HEK293 (cell line): ENCODE data around the gene MDFIC2.

ENCODE experiments used
- CTCF ChIA-PET: fragments of 350-600 bp; formaldehyde crosslinking; extraction: SDS; loops from one replicate; lab custom pipeline; 2021; ENCODE audit warnings: antibody characterized with exemption; lab: Yijun Ruan, JAX
- POLR2A ChIA-PET: fragments of 300-600 bp; formaldehyde crosslinking; extraction: SDS; loops from one replicate; lab custom pipeline; 2020; ENCODE audit warnings: antibody characterized with exemption, inconsistent platforms; lab: Yijun Ruan, JAX
- H3K27ac ChIP-seq: fragments of 200-500 bp; sonication (Bioruptor generic); 2 replicates; pipeline ENCODE4 v1.5.1; 2014; ENCODE audit warnings: low read depth, low read length, control low read depth, inconsistent platforms; ENCODE audit errors: extremely low read depth
- H3K36me3 ChIP-seq, 2 experiments: fragments of 200-500 bp in 1 of 2; sonication (Bioruptor generic) in 1 of 2; 1 replicate in 1 of 2; 2 replicates in 1 of 2; pipeline ENCODE4 v1.5.1; 2014 to 2017; ENCODE audit warnings: inconsistent platforms in 2 of 2, low read length in 2 of 2; ENCODE audit not compliant: control insufficient read depth in 2 of 2, insufficient read depth in 1 of 2
- H3K4me1 ChIP-seq: fragments of 200-500 bp; sonication (Bioruptor generic); 2 replicates; pipeline ENCODE4 v1.5.1; 2014; ENCODE audit warnings: mild to moderate bottlenecking, low read length, inconsistent platforms; ENCODE audit not compliant: control insufficient read depth, insufficient read depth
- H3K4me3 ChIP-seq: 2 replicates; pipeline ENCODE4 v1.5.1; 2011; ENCODE audit warnings: low read depth, mild to moderate bottlenecking, control low read depth, low read length, moderate library complexity
- H3K9me3 ChIP-seq: fragments of 200-500 bp; sonication (Bioruptor generic); 2 replicates; pipeline ENCODE4 v1.5.1; 2014; ENCODE audit warnings: low read depth, low read length, inconsistent platforms; ENCODE audit not compliant: control insufficient read depth, insufficient read depth
- CTCF ChIP-seq: fragments of 450-650 bp; formaldehyde crosslinking; IDR thresholded peaks from 2 replicates; pipeline ENCODE4 v1.5.1; 2016; ENCODE audit warnings: missing biosample characterization, missing genetic modification characterization
- FEZF1 ChIP-seq: fragments of 450-650 bp; formaldehyde crosslinking; IDR thresholded peaks from 2 replicates; pipeline ENCODE4 v1.5.1; 2016; ENCODE audit warnings: missing biosample characterization, missing genetic modification characterization
- GLIS2 ChIP-seq: fragments of 450-650 bp; formaldehyde crosslinking; IDR thresholded peaks from 2 replicates; pipeline ENCODE4 v1.5.1; 2016; ENCODE audit warnings: missing biosample characterization, missing genetic modification characterization
- IKZF3 ChIP-seq: fragments of 450-650 bp; IDR thresholded peaks from 2 replicates; pipeline ENCODE4 v1.5.0; 2018; ENCODE audit warnings: missing biosample characterization, mild to moderate bottlenecking, missing genetic modification characterization, moderate library complexity
- KLF7 ChIP-seq: fragments of 450-650 bp; formaldehyde crosslinking; IDR thresholded peaks from 2 replicates; pipeline ENCODE4 v1.5.1; 2016; ENCODE audit warnings: missing biosample characterization, missing genetic modification characterization, borderline replicate concordance
- MYNN ChIP-seq: fragments of 450-650 bp; formaldehyde crosslinking; IDR thresholded peaks from 2 replicates; pipeline ENCODE4 v1.5.1; 2016; ENCODE audit warnings: missing biosample characterization, missing genetic modification characterization, borderline replicate concordance
- OVOL3 ChIP-seq: fragments of 450-650 bp; formaldehyde crosslinking; IDR thresholded peaks from 2 replicates; pipeline ENCODE4 v1.5.1; 2016; ENCODE audit warnings: missing biosample characterization, missing genetic modification characterization
- SALL2 ChIP-seq: fragments of 450-650 bp; formaldehyde crosslinking; IDR thresholded peaks from 2 replicates; pipeline ENCODE4 v1.5.0; 2017; ENCODE audit warnings: missing biosample characterization, mild to moderate bottlenecking, missing genetic modification characterization, borderline replicate concordance
- YY1 ChIP-seq: fragments of 450-650 bp; formaldehyde crosslinking; IDR thresholded peaks from 2 replicates; pipeline ENCODE4 v1.5.1; 2018; ENCODE audit warnings: missing biosample characterization, missing genetic modification characterization
- ZBTB49 ChIP-seq: fragments of 450-650 bp; formaldehyde crosslinking; IDR thresholded peaks from 2 replicates; pipeline ENCODE4 v1.5.1; 2016; ENCODE audit warnings: missing biosample characterization, missing genetic modification characterization, low read depth
- ZFHX2 ChIP-seq: fragments of 450-650 bp; formaldehyde crosslinking; conservative IDR thresholded peaks from 2 replicates; pipeline ENCODE4 v1.5.1; 2016; ENCODE audit warnings: missing biosample characterization, missing genetic modification characterization
- ZNF155 ChIP-seq: fragments of 450-650 bp; formaldehyde crosslinking; IDR thresholded peaks from 2 replicates; pipeline ENCODE4 v1.5.1; 2016; ENCODE audit warnings: missing biosample characterization, missing genetic modification characterization
- ZNF16 ChIP-seq: fragments of 450-650 bp; formaldehyde crosslinking; IDR thresholded peaks from 2 replicates; pipeline ENCODE4 v1.5.1; 2016; ENCODE audit warnings: low read depth, missing biosample characterization, missing genetic modification characterization
- ZNF175 ChIP-seq: fragments of 450-650 bp; formaldehyde crosslinking; IDR thresholded peaks from 2 replicates; pipeline ENCODE4 v1.5.1; 2016; ENCODE audit warnings: missing biosample characterization, missing genetic modification characterization
- ZNF184 ChIP-seq: fragments of 450-650 bp; IDR thresholded peaks from 2 replicates; pipeline ENCODE4 v1.5.1; 2018; ENCODE audit warnings: missing biosample characterization, mild to moderate bottlenecking, missing genetic modification characterization
- ZNF23 ChIP-seq: fragments of 450-650 bp; formaldehyde crosslinking; IDR thresholded peaks from 2 replicates; pipeline ENCODE4 v1.5.1; 2016; ENCODE audit warnings: missing biosample characterization, missing genetic modification characterization, borderline replicate concordance
- ZNF266 ChIP-seq: fragments of 450-650 bp; formaldehyde crosslinking; IDR thresholded peaks from 2 replicates; pipeline ENCODE4 v1.5.1; 2016; ENCODE audit warnings: missing biosample characterization, missing genetic modification characterization, low read depth
- ZNF311 ChIP-seq: fragments of 450-650 bp; formaldehyde crosslinking; IDR thresholded peaks from 2 replicates; pipeline ENCODE4 v1.5.1; 2017; ENCODE audit warnings: missing biosample characterization, missing genetic modification characterization, borderline replicate concordance
- ZNF350 ChIP-seq: fragments of 450-650 bp; formaldehyde crosslinking; IDR thresholded peaks from 2 replicates; pipeline ENCODE4 v1.5.0; 2017; ENCODE audit warnings: missing biosample characterization, mild to moderate bottlenecking, missing genetic modification characterization
- ZNF423 ChIP-seq: fragments of 450-650 bp; formaldehyde crosslinking; IDR thresholded peaks from 2 replicates; pipeline ENCODE4 v1.5.1; 2016; ENCODE audit warnings: missing biosample characterization, missing genetic modification characterization
- ZNF514 ChIP-seq: fragments of 450-650 bp; formaldehyde crosslinking; IDR thresholded peaks from 2 replicates; pipeline ENCODE4 v1.5.1; 2016; ENCODE audit warnings: missing biosample characterization, missing genetic modification characterization
- ZNF521 ChIP-seq: fragments of 450-650 bp; formaldehyde crosslinking; IDR thresholded peaks from 2 replicates; pipeline ENCODE4 v1.5.1; 2017; ENCODE audit warnings: missing biosample characterization, mild to moderate bottlenecking, missing genetic modification characterization
- ZNF561 ChIP-seq: fragments of 450-650 bp; IDR thresholded peaks from 2 replicates; pipeline ENCODE4 v1.5.1; 2018; ENCODE audit warnings: missing biosample characterization, missing genetic modification characterization, borderline replicate concordance
- ZNF645 ChIP-seq: fragments of 450-650 bp; formaldehyde crosslinking; IDR thresholded peaks from 2 replicates; pipeline ENCODE4; 2016; ENCODE audit warnings: missing biosample characterization, missing genetic modification characterization
- ZNF664 ChIP-seq: fragments of 450-650 bp; formaldehyde crosslinking; IDR thresholded peaks from 2 replicates; pipeline ENCODE4 v1.5.1; 2016; ENCODE audit warnings: missing biosample characterization, missing genetic modification characterization
- ZNF707 ChIP-seq: fragments of 450-650 bp; formaldehyde crosslinking; IDR thresholded peaks from 2 replicates; pipeline ENCODE4 v1.5.1; 2016; ENCODE audit warnings: missing biosample characterization, missing genetic modification characterization
- ZNF76 ChIP-seq: fragments of 450-650 bp; formaldehyde crosslinking; IDR thresholded peaks from 2 replicates; pipeline ENCODE4; 2016; ENCODE audit warnings: low read depth, missing biosample characterization, missing genetic modification characterization, borderline replicate concordance

The MDFIC2 gene

GRCh38 chr3:70201975-70202374 lies 110.5 kb downstream of the MDFIC2 start:
- Histone ChIP-seq H3K9me3 (no peaks in the 10 kb centered on the region), H3K4me3 (no peak overlapping the region), H3K4me1 (no peaks in the 10 kb centered on the region), H3K27ac (no peak overlapping the region), H3K36me3 (no peaks in the 10 kb centered on the region)
- POLR2A ChIA-PET, result no interaction called here
- CTCF ChIA-PET, result interaction anchor here (0.7 kb wide), 1 partner anchor 11 kb away, joined by 3 read pairs; no protein-coding TSS in a partner anchor
- TF ChIP-seq ZNF645 (no peak), FEZF1 (no peak), ZNF175 (tag by site-specific recombination) (no peak), ZNF707 (no peak), ZNF350 (no peak), ZNF664 (no peak), YY1 (tag by site-specific recombination) (no peak), ZNF184 (tag by site-specific recombination) (no peak), ZFHX2 (no peak), ZNF23 (tag by site-specific recombination) (no peak), ZBTB49 (tag by site-specific recombination) (no peak), ZNF16 (tag by site-specific recombination) (no peak), ZNF561 (no peak), ZNF266 (tag by site-specific recombination) (no peak), ZNF514 (tag by site-specific recombination) (no peak), ZNF155 (tag by site-specific recombination) (no peak), OVOL3 (no peak)

- Histone ChIP-seq H3K36me3 (no peaks in the 10 kb centered on the region), H3K9me3 (no peaks in the 10 kb centered on the region), H3K4me3 (no peak overlapping the region), H3K27ac (no peak overlapping the region), H3K4me1 (no peaks in the 10 kb centered on the region)
- POLR2A ChIA-PET, result no interaction called here
- no peak for TF ChIP-seq ZNF76
- no peak for TF ChIP-seq MYNN (tag by site-specific recombination)
- TF ChIP-seq ZNF311 (tag by site-specific recombination), result no peak
- TF ChIP-seq CTCF (tag by site-specific recombination), result no peak
- no peak for TF ChIP-seq SALL2 (tag by site-specific recombination)
- no peak for TF ChIP-seq ZNF266 (tag by site-specific recombination)
- no peak for TF ChIP-seq ZNF423 (tag by site-specific recombination)
- TF ChIP-seq ZNF645, result no peak
- TF ChIP-seq KLF7, result no peak
- TF ChIP-seq GLIS2, result no peak
- no peak for TF ChIP-seq IKZF3 (tag by site-specific recombination)
- no peak for TF ChIP-seq ZNF521 (tag by site-specific recombination)
- CTCF ChIA-PET, result interaction anchor here (1.4 kb wide), 1 partner anchor 69 kb away, joined by 4 read pairs; no protein-coding TSS in a partner anchor
Observed at GRCh38 chr3:70189884-70190473, 122.5 kb downstream of the MDFIC2 start.
